ENCODE results near the gene RAB35.

- TF ChIP-seq CTCF (IDR thresholded peaks at IDR 0.05) (no peak), POLR2A (IDR thresholded peaks at IDR 0.05) (no peak)
Measured at GRCh38 chr12:120115692-120116440, 687 bp downstream of the RAB35 start.

Measured in sigmoid colon (tissue), 3 donors.